Spleen (tissue), 11 donors: ENCODE measurements around the gene BTAF1. TPM values are rescaled to one million over a fixed set of nuclear protein-coding genes. Genes with fewer than 3 reads are reported as not detected.
A peak's percentile ranks its signal among the peaks of the same experiment; 100 is the strongest.

Source experiments
- DNase-seq: peaks from one replicate; pipeline ENCODE4 v3.0.0-alpha.2; 2020
- H3K27ac ChIP-seq, 8 donors: fragments of 200-600 bp; sonication (generic) in 7 of 8; 1 replicate in 4 of 8; 2 replicates in 4 of 8; pipeline versions ENCODE4 v1.5.0 to v1.8.0; 2016 to 2021; ENCODE audit warnings: inconsistent platforms in 4 of 8, mild to moderate bottlenecking in 4 of 8, moderate library complexity in 1 of 8
- H3K27me3 ChIP-seq, 7 donors: fragments of 200-600 bp; sonication (generic) in 6 of 7; replicated peaks in 1 of 7; 1 replicate in 4 of 7; 2 replicates in 3 of 7; pipeline versions ENCODE4 v1.5.0 to v1.8.0; 2016 to 2021; ENCODE audit warnings: inconsistent platforms in 3 of 7, mild to moderate bottlenecking in 1 of 7
- H3K36me3 ChIP-seq, 6 donors: fragments of 200-600 bp; sonication (generic) in 5 of 6; 1 replicate in 4 of 6; 2 replicates in 2 of 6; pipeline versions ENCODE4 v1.5.0 to v1.8.0; 2016 to 2021; ENCODE audit warnings: inconsistent platforms in 2 of 6
- H3K4me1 ChIP-seq, 6 donors: fragments of 200-600 bp; sonication (generic) in 5 of 6; 1 replicate in 3 of 6; 2 replicates in 3 of 6; pipeline versions ENCODE4 v1.5.0 to v1.8.0; 2016 to 2021; ENCODE audit warnings: inconsistent platforms in 3 of 6
- H3K4me3 ChIP-seq, 8 donors: fragments of 200-600 bp; sonication (generic) in 7 of 8; 1 replicate in 4 of 8; 2 replicates in 4 of 8; pipeline versions ENCODE4 v1.5.0 to v1.8.0; 2016 to 2021; ENCODE audit warnings: inconsistent platforms in 4 of 8, mild to moderate bottlenecking in 4 of 8, moderate library complexity in 2 of 8
- H3K9me3 ChIP-seq, 8 donors: fragments of 200-600 bp; sonication (generic) in 7 of 8; 1 replicate in 4 of 8; 2 replicates in 4 of 8; pipeline versions ENCODE4 v1.5.0 to v1.8.0; 2016 to 2021; ENCODE audit warnings: inconsistent platforms in 4 of 8
- CTCF ChIP-seq, 11 experiments: fragments of 200-600 bp in 7 of 11; fragments of 450-650 bp in 4 of 11; sonication (generic) in 4 of 11; IDR thresholded peaks in 8 of 11; conservative IDR thresholded peaks in 3 of 11; 1 replicate in 7 of 11; 2 replicates in 4 of 11; pipeline versions ENCODE4 v1.4.0 to v1.8.0; 2016 to 2021; ENCODE audit warnings: antibody characterized with exemption in 11 of 11, inconsistent platforms in 4 of 11, mild to moderate bottlenecking in 1 of 11
- POLR2A ChIP-seq, 3 donors: fragments of 450-650 bp; IDR thresholded peaks; one replicate each; pipeline ENCODE4 v1.5.1; 2017; ENCODE audit warnings: antibody characterized with exemption in 3 of 3, mild to moderate bottlenecking in 1 of 3
- POLR2AphosphoS5 ChIP-seq, 3 donors: sonication (generic); formaldehyde crosslinking; IDR thresholded peaks; one replicate each; pipeline ENCODE4 v1.5.1; 2017; ENCODE audit warnings: antibody characterized with exemption in 3 of 3
- WGBS, 5 donors: extraction: QIAGEN DNeasy Blood & Tissue Kit in 3 of 5; methylation state at CpG; one replicate each; pipeline versions ENCODE4 v1.1.5 to v1.1.7; 2013 to 2018; 5-methylcytosine and 5-hydroxymethylcytosine counted together
- intact Hi-C: fragments of 100-400 bp; cut with DNase I; formaldehyde crosslinking; loops from one replicate; pipeline ENCODE4 v1.15.0; 2023; ENCODE audit warnings: low total_unique reads
- polyA plus RNA-seq, 3 donors: library from polyadenylated mRNA; stranded (reverse); fragments of 200-250 nt; gene quantifications; one replicate each; pipeline ENCODE4 v1.2.1, GENCODE V29; 2013
- total RNA-seq, 7 donors: library from RNA; depleted of rRNA in 3 of 7; stranded (reverse); fragments of >200 nt in 3 of 7; fragmentation: NEBNext Ultra II Directional in 4 of 7; extraction: Animal tissue kit (Norgen Biotek cat#: 25700) in 4 of 7; gene quantifications; one replicate each; pipeline versions ENCODE4 v1.1.0 to v1.2.1, GENCODE V29; 2016 to 2021
- donor health status: healthy with polysubstance abuse.
- donor health status: DM: no; HTN: no; CAD: no; lungs with moderate emphysema.
- donor health status: DM: no; HTN: no; CAD: no.
- donor health status: Bipolar disorder and iron deficiency.
- donor health status: healthy.
- donor health status: DM: no; HTN: no; CAD: no.
- donor health status: DM: yes; HTN: yes; CAD: no.

BTAF1 gene
- total and polyA plus RNA-seq, 10 donors: 8.8 to 69.2 (median 50.2) TPM

DNA sequence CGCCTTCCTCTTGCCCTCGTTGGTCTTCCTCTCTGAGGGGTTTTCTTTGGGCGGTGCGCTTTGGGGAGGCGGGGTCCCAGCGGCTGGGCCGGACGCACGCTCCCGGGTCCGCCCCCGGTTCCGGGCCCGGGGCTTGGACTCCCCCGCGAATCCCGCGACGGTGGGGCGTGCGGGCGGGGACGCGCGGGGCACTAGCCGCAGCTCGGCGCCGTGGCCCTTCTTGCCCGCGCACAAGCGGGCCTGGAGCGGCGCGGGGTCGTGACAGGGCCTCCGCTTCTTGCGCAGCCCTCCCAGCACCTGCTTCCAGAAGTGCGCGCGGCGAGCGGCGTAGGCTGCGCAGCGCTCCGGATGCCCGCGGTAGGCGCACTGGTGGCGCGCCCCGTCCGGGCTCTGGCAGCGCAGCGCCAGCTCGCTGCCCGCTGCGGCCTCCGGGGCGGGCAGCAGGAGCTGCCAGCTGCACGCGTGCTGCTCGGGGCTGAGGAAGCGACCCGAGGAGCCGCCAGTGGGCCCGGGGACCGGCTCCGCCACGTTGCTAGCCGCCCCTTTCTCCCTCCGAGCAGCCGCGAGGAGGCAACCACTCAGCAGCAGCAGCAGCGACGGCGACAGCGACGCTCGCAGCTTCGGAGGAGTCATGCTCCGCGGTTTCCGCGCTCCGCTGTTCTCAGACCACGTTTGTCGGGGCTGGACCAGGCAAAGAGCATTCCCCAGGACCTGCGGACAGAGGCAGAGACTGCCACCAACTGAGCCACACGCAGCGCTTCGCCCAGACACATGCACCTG lies 15.0 kb upstream of the BTAF1 start:
- peak; percentile 94 for DNase-seq
- Histone ChIP-seq H3K27ac (peak overlapping the region; percentile 62 to 91 (median 86)), H3K4me1 (peaks cover 12 to 36% (median 23%) of the 10 kb centered on the region in 6 donors), H3K27me3 (no peaks in the 10 kb centered on the region), H3K9me3 (no peaks in the 10 kb centered on the region), H3K4me3 (peak overlapping the region; percentile 86 to 100 (median 96)), H3K36me3 (no peaks in the 10 kb centered on the region)
- intact Hi-C loops: no loop called here
- 0 to 1% (median 0%) methylated on average over 8 to 93 of the region's 93 CpGs for WGBS, 5 donors
- TF ChIP-seq POLR2A (IDR thresholded peaks at IDR 0.05): no peak
- peak; percentile 38 to 69 (median 69) for TF ChIP-seq POLR2AphosphoS5 (IDR thresholded peaks at IDR 0.05)
- peak in 6 of 11 experiments; percentile 20 to 61 (median 30) for TF ChIP-seq CTCF (IDR thresholded peaks at IDR 0.05 in 8 of 11, conservative IDR thresholded peaks at IDR 0.05 in 3 of 11)

GRCh38 chr10:91909117-91909677 lies 14.4 kb upstream of the BTAF1 start, which contains the start of gene FGFBP3:
Gene FGFBP3, minus strand, starts transcription at chr10:91909486. Its CDS starts 517 bp downstream, at chr10:91908969.
- WGBS, 5 donors: 0 to 2% (median 1%) methylated on average over 19 of the region's 19 CpGs
- intact Hi-C loops: no loop called here
- TF ChIP-seq POLR2AphosphoS5 (IDR thresholded peaks at IDR 0.05): no peak
- TF ChIP-seq POLR2A (IDR thresholded peaks at IDR 0.05): no peak
- peaks cover 12 to 36% (median 23%) of the 10 kb centered on the region in 6 donors for H3K4me1 ChIP-seq
- H3K36me3 ChIP-seq: no peaks in the 10 kb centered on the region
- H3K27ac ChIP-seq: peak within 1 kb of the TSS; percentile 62 to 91 (median 86)
- no peak for DNase-seq
- H3K9me3 ChIP-seq: no peaks in the 10 kb centered on the region
- H3K4me3 ChIP-seq: peak within 1 kb of the TSS; percentile 86 to 100 (median 96)
- H3K27me3 ChIP-seq: no peaks in the 10 kb centered on the region

DNA sequence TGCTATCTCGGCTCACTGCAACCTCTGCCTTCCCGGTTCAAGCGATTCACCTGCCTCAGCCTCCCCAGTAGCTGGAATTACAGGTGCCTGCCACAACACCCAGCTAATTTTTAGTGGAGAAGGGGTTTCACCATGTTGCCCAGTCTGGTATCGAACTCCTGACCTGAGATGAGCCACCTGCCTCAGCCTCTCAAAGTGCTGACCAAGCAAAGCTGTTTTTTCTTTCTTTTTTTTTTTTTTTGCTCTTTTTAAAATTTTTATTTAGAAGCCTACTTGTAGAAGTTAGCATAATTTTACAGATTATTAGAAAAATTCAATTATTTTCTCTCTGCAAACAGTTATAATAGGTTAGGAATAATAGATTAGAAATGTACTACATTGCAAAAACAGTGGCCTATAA lies 13.1 kb upstream of the BTAF1 start:
- Histone ChIP-seq H3K4me3 (no peak overlapping the region), H3K4me1 (peaks cover 12 to 36% (median 22%) of the 10 kb centered on the region in 6 donors), H3K27ac (no peak overlapping the region), H3K27me3 (no peaks in the 10 kb centered on the region), H3K9me3 (no peaks in the 10 kb centered on the region), H3K36me3 (no peaks in the 10 kb centered on the region)
- 82 to 95% (median 94%) methylated on average over 4 of the region's 4 CpGs for WGBS, 5 donors
- no peak for DNase-seq
- TF ChIP-seq CTCF (IDR thresholded peaks at IDR 0.05 in 8 of 11, conservative IDR thresholded peaks at IDR 0.05 in 3 of 11) (no peak), POLR2AphosphoS5 (IDR thresholded peaks at IDR 0.05) (no peak), POLR2A (IDR thresholded peaks at IDR 0.05) (no peak)
- intact Hi-C loops: loop anchor here (10.0 kb wide), 1 partner anchor 526 kb away; no protein-coding TSS in a partner anchor

DNA sequence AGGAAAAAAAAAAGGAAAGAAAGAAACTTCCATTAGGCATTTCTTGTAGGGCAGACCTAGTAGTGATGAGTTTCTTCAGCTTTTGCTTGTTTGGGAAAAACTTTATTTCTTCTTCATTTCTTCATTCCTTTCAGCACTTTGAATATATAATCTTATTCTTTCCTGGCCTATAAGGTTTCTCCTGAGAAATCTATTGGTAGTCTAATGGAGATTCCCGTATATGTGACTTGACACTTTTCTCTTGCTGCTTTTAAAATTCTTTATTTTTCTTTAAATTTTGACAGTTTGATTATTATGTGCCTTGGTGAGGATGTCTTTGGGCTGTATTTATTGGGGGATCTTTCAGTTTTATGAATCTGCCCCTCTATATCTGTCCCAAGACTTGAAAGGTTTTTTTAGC lies 3.9 kb upstream of the BTAF1 start:
- H3K9me3 ChIP-seq: peaks cover 0 to 13% (median 9%) of the 10 kb centered on the region in 8 donors
- H3K36me3 ChIP-seq: no peaks in the 10 kb centered on the region
- no peak for DNase-seq
- H3K4me1 ChIP-seq: peaks cover 0 to 18% (median 7%) of the 10 kb centered on the region in 6 donors
- no peak overlapping the region for H3K4me3 ChIP-seq
- no peak overlapping the region for H3K27ac ChIP-seq
- 93 to 98% (median 95%) methylated on average over 1 of the region's 1 CpG for WGBS, 5 donors
- TF ChIP-seq POLR2AphosphoS5 (IDR thresholded peaks at IDR 0.05) (no peak), POLR2A (IDR thresholded peaks at IDR 0.05) (no peak), CTCF (IDR thresholded peaks at IDR 0.05 in 8 of 11, conservative IDR thresholded peaks at IDR 0.05 in 3 of 11) (no peak)
- intact Hi-C loops: loop anchor here (5.0 to 10.0 kb wide), 2 partner anchors 162 to 535 kb away; no protein-coding TSS in a partner anchor
- H3K27me3 ChIP-seq: peaks cover 0 to 12% (median 0%) of the 10 kb centered on the region in 7 donors
